ENCODE results near the gene CFAP100.

Gene CFAP100

DNA sequence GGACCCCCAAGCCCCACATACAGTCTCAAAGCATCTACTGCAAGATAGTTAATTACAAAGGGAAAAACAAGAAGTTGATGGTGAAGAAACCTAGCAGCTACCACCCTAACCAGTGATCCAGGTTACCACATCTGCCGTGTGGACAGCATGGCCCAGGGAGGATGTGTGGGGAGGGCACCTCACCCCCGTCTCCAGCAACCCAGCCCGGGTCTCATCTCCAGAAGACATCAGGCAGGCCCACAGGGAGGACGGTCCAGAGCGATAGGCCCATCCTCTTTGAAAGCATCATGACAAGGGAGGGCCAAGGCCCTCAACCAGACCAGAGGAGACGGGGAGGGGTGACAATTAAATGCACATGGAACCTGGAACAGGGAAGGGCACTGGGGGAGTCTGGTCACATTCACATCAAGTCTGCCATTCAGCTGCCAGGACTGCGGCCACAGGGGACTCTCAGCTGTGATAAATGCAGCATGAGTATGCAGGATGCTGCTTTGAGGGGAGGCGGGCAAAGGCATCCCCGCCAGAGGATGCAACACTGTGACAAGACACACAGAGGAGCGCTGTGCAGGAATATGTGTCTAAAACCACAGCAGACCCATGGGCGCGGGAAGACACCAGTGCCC, 62.2 kb downstream of the CFAP100 start:
- no peak for DNase-seq (ENCODE audit: low read depth in 2 of 2, low spot score in 1 of 2)

DNA sequence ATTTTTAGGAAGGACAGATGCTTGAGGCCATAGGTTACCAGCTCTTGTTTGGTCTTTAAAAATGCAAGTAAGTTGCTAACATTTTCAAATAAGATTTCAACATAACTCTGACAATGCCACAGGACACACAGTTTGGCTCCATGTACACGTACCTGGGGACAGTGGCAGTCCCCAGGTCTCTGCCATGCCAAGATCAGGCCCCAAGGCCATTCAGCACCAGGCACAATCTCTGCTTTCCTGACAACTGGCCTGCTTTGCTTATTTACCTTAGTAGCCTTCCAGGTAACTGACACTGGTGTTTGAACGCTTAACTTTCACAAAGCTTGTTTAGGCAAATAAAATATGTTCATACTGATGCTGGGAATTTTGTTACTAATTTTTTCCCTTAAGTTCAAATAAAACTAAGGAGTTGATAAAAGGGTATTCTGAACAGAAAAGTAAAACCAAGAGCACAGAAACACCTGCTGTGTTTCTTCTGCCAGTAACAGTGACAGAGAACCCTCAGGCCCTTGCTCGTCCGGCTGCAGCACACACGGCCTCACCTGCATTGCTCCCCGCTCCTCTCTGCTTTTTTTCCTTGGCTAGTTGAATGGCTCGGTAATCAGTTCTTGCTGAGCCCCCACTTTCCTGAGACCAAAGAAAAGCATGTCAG, 64.5 kb downstream of the CFAP100 start:
- no peak for DNase-seq (ENCODE audit: low read depth in 2 of 2, low spot score in 1 of 2)

DNA sequence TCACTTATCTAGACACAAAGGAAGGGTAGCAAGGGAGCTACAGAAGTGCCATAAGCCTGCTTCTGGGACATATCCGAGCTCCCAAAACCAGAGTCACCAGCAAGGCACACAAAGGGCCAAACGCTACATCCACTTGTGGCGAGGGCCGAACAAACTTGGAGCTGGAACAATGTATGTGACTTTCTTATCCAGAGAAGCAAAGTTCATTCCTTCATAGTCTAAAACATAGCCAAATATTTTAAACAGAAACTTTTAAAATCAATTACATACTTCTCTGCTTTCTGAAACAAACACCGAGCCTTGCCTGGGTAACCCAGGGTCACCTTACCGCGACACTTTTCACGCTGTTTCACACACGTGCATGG, 65.0 kb downstream of the CFAP100 start:
- DNase-seq (ENCODE audit: low read depth in 2 of 2, low spot score in 1 of 2): no peak

DNA sequence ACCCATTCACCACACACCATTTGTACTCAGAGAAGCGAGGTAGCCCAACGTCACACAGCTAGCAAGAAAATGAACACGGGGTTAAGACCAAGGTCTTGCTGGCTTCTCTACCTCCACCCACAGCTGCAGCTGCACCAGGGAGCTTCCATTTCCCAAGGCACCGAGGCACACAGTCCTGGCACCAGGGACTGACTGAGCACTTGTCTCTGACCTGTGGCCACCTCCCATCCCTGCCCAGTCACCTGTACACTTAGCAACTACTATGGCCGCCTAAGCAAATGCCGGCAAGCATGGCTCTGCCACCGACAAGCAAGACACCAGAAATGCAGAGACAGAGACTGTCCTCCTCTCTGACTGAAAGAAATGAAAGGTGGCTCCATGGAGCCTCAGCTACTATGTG, 65.7 kb downstream of the CFAP100 start:
- DNase-seq (ENCODE audit: low read depth in 2 of 2, low spot score in 1 of 2): no peak

DNA sequence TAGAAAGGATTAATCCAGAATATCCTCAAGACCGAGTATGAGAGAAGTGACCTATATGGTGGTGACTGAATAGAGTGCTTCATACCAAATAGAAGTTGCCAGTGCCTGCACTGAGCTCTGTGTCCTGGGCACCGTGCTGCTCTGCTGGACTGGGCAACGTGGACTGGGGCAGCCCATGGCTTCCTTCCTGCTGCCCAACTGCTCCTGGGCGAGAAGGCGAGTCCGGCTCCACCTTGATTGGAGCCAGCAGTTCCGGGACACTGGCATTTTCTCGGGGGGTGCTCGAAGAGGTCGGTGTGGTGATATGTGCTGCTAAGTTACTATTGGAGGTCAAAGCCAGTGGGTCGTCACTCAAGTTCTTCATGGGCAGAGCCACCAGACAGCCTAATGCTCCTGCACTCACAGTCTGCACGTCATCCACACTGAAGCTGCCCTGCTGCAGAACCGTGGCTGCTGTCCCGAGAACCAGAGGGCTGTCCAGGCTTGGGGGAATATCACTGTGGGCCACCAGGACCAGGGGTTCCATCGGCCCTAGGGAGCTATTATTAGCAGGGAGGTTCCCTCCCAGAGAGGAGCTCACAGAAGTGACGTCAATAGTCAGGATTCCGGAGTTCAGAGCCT, 66.9 kb downstream of the CFAP100 start:
- no peak for DNase-seq (ENCODE audit: low read depth in 2 of 2, low spot score in 1 of 2)

DNA sequence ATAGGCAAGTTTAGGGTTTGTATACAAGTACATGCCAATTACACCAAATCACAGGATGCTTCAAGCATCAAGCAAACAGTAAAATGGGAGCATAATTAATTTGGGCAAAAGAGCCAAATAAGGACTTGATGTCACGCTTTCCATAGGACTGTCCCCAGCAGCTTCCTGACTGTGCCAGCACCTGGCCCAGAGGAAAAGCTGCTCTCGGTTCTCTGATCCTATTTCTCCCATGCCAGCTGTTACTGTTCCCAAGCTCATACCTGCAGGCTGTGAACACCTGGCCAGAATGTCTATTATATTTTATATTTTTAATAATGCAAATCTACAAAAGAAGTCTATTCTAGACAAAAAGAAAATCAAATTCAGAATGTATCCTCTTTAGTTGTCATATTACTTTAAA, 68.8 kb downstream of the CFAP100 start:
- DNase-seq (ENCODE audit: low read depth in 2 of 2, low spot score in 1 of 2): no peak

DNA sequence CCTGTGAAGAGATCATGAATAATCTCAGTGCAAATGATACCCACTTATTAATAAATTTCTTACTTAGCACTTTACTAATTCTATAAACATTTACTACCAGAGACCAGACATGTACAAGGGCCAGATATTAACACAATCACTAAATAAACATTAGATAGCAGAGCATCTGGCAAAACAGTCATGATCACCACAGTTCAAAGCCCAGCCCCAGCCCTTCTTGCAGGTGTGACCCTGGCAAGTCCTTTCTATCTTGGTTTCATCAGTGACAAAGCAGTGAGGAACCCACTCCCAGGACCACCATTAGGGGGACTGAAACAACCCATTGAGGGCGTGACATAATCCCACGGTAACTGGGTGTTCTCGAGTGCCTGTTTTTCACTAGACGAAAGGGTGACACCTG, 69.4 kb downstream of the CFAP100 start:
- DNase-seq (ENCODE audit: low read depth in 2 of 2, low spot score in 1 of 2): no peak

DNA sequence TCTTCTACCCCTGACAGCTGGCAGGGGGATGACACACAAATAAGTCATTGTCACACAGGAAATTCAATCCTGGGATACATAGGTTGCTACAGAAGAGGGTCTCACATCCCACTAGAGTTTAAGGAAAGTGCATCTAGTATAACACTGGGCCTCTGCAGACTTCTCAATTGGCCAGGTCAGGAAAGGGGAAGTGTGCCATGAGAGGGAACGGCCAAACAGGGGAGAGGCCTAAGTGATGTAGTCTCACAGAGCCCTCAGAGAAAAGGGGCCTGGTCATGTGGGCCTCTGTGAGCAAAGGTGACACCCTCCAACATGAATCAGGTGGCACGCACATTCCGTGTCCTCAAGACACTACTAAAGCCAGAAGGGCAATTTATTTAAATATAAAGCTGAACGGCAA, 69.8 kb downstream of the CFAP100 start:
- no peak for DNase-seq (ENCODE audit: low read depth in 2 of 2, low spot score in 1 of 2)

DNA sequence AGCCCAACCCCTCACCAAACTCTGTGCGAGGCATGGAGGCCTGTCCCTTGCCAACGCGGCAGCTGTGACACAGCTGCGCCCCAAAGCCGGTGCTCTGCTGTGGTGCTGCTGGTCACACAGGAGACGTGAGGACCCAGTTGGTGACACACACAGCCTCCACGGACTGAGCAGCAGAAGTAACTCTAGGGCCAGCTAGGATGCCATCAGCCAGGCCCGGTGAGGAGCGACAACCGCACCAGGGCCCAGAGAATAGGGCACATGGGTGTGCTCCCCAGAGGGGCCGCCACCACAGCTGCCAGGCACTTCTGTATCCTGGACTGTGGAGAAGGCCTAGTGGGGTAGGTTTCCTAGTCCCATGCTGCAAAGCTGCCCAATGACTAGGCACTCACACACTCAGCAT, 70.3 kb downstream of the CFAP100 start:
- DNase-seq (ENCODE audit: low read depth in 2 of 2, low spot score in 1 of 2): no peak

DNA sequence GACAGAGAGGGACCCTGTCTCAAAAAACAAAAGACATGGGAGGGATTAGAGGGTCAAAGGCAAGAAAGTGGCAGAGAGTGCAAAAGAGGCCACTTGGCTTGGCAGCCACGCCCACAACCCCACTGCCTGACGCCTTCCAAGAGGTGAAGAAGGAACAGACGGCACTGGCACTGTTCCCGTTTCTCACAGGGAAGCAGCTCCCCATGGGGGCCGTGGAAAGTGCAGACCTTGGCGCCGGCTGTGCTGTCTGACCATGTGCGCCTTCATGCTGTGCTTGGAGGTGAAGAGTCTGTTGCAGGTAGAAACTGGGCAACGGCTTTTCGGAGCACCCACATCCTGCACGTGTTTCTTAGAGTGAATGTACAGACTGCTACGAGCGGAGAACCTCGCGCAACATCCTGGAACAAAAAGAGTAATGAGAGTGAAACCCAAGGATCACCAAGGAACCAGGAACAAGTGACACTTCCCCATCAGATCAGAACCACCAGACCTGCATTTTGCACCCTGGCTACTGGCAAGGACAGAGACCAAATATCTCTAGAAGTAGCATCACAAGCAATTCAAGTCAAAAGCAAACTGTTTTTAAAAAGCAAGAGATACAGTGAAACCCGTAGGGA, 71.3 kb downstream of the CFAP100 start:
- no peak for DNase-seq (ENCODE audit: low read depth in 2 of 2, low spot score in 1 of 2)

DNA sequence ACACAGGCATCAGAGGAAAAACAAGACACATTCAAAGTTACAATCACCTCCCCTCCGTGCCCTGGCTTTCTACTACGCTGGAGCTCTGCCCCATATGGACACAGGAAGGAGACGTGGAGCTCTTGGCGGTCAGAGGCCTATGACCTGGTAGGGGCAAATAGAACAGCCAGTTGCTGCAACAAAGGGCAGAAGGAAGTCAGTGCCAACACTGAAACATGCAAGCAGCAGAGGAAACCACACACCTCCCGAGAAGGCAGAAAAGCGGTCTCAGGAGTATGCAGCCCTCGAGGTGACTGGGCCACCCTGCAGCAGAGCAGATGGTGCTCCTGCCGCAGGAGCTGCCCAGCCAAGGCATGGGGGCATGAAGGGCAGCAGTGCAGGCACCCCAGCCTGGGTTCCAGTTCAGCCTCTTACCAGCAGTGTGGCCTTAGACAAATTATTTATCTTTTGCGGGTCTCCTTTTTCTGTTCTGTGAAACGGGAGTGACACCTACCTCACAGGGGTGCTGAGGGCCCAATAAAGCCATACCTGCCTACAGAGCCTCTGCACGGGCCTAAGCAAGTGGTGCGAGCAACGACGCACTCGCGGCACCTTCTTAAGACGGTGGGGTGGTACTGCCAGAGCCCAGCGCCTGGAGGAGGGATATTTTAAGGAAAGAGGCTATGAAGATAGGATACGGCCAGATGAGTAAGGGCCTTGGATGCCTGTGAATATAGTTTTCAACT, 72.3 kb downstream of the CFAP100 start:
- no peak for DNase-seq (ENCODE audit: low read depth in 2 of 2, low spot score in 1 of 2)

DNA sequence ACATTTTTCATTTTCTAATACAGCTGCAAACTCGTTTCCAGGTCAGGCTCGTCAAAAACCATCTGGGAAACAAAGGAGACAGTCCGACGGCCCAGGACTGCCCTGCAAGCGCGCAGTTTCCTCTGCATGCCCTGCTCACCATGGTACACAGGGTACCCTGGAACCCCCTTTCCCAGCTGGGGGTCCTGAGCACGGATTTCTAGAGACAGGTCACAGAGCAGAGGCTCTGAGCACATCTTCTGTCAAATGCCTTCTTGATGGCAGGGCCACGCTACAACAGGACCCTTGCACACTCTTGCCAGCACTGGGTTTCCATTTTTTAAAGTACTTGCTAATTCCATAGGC, 72.9 kb downstream of the CFAP100 start:
- no peak for DNase-seq (ENCODE audit: low read depth in 2 of 2, low spot score in 1 of 2)

DNA sequence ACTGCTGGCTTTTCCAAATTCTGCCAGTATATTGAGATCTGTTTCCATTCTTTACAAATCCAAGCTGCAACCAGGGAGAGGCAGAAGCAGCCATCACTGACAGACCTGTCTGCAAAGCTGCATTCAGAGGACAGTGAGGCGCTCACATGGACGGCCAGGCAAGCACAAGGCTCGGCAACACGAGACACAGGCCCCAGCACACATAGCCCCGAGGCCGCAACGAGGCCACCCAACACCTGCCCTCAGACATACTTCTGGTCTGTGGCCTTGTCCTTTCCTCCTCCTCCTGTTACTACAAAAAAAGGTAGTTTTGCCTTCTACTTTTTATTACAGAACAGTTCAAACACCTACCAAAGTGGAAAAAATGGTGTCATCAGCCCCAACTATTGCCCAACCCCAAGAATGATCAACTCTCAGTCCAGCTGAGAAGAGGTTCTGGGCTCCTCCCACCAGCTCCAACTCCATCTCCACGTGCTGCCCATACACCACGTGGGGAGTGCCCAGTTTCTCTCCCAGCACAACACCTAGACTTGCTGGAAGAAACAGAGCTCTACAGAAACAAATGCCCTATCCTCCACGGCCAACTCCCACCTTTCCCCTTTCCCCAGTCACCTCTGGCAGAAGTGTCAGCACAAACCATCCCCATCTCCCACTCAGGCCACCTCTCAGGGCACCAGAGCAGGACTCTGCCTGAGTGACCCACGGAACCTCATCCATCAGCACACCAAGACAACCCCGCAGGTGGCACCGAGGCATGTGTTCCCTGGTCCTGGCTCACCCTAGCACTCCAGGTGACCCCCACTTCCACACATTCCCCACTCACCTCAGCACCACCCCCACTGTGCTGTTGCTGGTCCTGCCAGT, 73.6 kb downstream of the CFAP100 start:
- no peak for DNase-seq (ENCODE audit: low read depth in 2 of 2, low spot score in 1 of 2)

DNA sequence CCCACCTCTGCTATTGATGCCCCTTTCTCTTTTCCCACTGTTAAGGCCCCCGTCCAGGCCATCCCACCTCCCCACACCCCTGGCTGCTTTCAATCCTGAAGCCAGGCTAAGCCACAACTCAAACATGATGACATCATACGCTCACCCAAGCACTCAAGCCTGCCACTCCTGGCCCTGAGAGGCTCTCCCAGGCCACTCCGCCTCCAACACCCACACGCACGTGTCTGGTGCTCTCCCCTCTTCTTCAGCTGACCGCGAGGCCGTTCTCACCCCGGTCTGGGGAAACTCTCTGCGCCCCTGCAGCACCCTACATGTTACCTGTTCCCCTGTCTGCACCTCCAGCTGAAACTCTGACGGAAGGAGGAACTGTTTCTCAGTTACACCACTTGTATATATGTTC, 74.8 kb downstream of the CFAP100 start:
- no peak for DNase-seq (ENCODE audit: low read depth in 2 of 2, low spot score in 1 of 2)

DNA sequence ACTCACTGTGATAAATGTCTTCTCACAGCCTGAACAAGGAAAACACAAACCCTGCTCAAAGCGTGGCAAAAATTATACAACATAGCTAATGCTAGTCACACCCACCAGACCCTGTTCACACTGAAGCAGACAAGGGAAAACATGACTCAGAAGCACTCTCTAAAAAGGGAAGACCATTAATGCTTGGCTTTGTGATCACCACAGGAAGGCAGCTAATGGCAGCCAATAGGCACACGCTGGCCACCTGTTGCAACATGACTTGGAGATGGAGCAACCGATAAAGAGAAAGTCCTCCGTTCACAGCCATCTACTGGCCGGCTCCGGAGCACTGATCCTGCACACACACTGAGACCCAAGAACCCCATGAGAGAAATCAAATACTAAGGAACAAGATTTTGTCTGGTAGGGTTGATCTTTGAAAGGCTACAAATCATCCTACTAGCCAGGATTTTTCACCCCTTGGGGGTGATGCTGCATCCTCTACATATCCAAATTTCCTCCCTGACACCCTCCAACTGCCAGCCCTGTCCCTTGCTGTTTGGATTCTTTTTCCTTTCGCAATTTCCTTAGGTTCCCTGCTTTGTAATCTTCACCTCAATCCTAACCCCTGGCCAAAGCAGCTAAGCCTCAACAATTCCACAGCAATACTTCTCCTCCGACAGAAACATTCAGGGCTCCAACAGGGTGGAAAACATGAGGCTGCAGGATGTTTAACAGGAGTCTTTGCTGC, 77.7 kb downstream of the CFAP100 start:
- no peak for DNase-seq (ENCODE audit: low read depth in 2 of 2, low spot score in 1 of 2)

DNA sequence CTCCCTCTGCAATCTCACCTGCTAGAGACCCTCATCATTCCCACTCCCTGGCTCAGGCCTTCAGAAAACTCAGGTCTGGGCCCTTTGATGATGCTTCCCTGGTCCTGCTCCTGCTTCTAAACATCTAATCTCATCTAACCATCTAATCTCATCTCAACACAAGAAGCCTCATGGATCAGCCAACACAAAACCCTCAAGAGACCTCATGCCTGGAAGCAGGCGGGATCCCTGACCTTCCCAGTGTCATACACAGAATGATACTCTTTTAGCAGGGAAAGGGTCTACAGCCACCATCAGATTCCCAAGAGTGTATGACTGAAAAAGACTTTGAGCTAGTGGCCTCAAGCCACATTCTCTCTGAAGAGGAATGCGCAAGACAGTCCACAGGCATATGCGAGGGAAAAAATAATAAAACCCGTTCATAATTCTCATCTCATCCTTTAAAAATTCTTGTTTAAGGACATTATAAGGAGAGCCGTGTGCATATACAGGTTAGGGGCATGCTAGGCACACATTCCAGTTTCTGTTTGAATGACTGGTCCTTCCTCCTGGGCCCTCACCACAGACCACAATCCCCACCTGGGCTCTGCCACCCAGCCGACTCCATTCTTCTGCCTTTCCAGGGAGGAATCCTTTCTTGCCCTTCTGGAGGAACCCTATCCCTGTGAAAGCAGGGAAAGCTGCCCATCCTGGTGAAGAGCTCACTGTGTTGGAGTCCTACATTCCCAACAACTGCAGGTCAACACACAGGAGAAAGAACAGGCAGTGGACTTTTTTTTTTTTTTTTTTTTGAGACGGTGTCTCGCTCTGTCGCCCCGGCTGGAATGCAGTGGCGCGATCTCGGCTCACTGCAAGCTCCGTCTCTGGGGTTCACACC, 78.8 kb downstream of the CFAP100 start:
- DNase-seq (ENCODE audit: low read depth in 2 of 2, low spot score in 1 of 2): no peak

DNA sequence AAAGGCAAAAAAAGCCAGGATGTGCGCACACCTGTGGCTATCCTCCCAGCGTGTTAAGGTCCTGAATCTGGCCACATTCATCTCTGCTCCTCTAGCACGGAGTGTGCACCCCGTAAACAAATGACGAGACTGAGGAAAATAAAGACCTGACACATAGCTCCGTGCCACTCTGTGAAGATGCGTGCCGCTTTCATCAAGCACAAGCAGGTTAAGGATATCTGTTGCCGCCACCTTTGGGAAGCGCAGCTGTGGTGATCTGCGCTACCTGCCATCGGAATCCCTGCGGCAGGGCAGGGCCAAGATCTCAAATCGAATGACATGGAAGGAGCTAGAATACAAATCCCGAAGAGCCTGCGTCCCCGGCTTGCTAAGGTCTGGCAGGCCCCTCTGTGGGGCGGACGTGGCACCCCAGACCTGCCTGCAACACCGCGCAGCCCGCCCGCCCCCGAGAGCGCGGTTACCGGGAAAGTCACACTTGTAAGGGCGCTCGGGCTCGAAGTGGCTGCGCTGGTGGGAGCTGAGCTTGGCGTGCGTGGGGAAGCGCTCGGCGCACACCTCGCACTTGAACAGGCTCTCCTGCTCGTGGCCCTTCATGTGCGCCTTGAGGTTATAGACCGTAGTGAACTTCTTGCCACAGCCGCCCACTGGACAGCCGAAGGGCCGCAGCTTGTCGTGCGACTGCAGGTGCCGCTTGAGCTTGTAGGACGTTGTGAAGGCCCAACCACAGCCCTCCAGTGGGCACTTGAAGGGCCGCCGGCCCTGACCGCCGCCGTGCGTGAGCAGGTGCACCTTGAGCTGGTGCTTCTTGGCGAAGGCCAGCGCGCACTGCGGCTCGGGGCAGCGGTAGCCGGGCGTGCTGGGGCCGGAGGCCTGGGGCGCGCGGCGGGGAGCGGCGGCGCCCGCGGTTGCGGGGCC, 80.0 kb downstream of the CFAP100 start:
- no peak for DNase-seq (ENCODE audit: low read depth in 2 of 2, low spot score in 1 of 2)

DNA sequence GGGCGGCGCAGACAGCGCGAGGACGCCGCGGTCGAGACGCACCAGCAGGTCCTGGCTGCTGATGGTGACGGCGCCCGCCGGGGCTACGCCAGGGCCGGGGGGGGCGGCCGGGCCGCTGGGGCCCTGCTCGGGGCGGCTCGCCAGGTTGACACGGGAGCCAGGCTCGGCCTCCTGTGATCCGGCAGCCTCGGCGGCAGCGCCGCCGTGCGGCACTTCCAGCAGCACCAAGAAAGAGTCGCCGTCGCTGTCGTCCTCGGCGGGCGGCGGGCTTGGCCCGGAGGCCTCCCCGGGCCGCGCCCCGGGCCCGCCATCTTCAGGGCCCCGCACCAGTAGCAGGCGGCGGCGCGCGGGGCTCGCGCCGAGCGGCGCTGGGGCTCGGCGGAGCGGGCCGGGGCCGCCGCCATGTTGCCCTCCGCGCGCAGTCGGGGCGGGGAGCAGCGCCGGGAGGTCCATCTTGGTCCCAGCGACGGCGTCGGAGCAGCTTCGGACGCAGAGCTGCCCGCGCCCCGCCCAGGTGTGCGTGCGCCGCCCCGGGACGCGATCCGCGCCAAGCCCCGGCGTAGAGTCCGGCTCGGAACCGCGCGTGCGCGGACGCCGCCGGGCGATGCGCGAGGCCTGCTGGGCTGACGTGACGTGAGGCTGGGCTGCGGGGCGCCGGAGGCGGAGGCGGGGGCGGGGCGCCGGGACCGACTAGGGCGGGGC, 80.9 kb downstream of the CFAP100 start, which contains the start of gene ZXDC:
ZXDC (minus strand) TSS at position 479 of the 702 bp plus-strand sequence; CDS start at position 453, 26 bp downstream.
- peak; percentile 74 to 89 for DNase-seq (ENCODE audit: low read depth in 2 of 2, low spot score in 1 of 2)
